Thymus (tissue), 11 donors: Measurements from ENCODE around the gene SLU7. TPM values are rescaled to one million over a fixed set of nuclear protein-coding genes. Genes with fewer than 3 reads are reported as not detected.

Experiments
- DNase-seq, 9 donors: peaks; one replicate each; pipeline ENCODE4 v3.0.0-alpha.2; 2013; ENCODE audit warnings: low spot score in 9 of 9, low read depth in 6 of 9, missing footprints in 1 of 9
- H3K27ac ChIP-seq, 2 donors: one replicate each; pipeline ENCODE4 v1.5.1; 2013; ENCODE audit warnings: control low read depth in 1 of 2, low read depth in 1 of 2, low read length in 1 of 2, mild to moderate bottlenecking in 1 of 2, moderate library complexity in 1 of 2
- H3K27me3 ChIP-seq, 2 donors: one replicate each; pipeline ENCODE4 v1.5.1; 2013; ENCODE audit warnings: low read length in 1 of 2; ENCODE audit not compliant: control insufficient read depth in 2 of 2, insufficient read depth in 1 of 2
- H3K36me3 ChIP-seq, 2 donors: one replicate each; pipeline ENCODE4 v1.5.1; 2013; ENCODE audit warnings: low read length in 1 of 2, mild to moderate bottlenecking in 1 of 2, moderate library complexity in 1 of 2; ENCODE audit not compliant: control insufficient read depth in 2 of 2, insufficient read depth in 2 of 2
- H3K4me1 ChIP-seq, 2 donors: one replicate each; pipeline ENCODE4 v1.5.1; 2013; ENCODE audit warnings: low read length in 2 of 2; ENCODE audit not compliant: control insufficient read depth in 2 of 2, insufficient read depth in 2 of 2
- H3K4me3 ChIP-seq, 2 donors: one replicate each; pipeline ENCODE4 v1.5.1; 2013; ENCODE audit warnings: low read length in 2 of 2, control low read depth in 1 of 2, mild to moderate bottlenecking in 1 of 2
- H3K9me3 ChIP-seq, 2 donors: one replicate each; pipeline ENCODE4 v1.5.1; 2013; ENCODE audit warnings: low read length in 1 of 2, mild to moderate bottlenecking in 1 of 2; ENCODE audit not compliant: control insufficient read depth in 2 of 2, insufficient read depth in 1 of 2
- WGBS: extraction: QIAGEN DNeasy Blood & Tissue Kit; methylation state at CpG from one replicate; pipeline ENCODE4 v1.1.7; 2013; 5-methylcytosine and 5-hydroxymethylcytosine counted together
- polyA plus RNA-seq: library from polyadenylated mRNA; stranded (reverse); fragments of 200-250 nt; gene quantifications from one replicate; pipeline ENCODE4 v1.2.3, GENCODE V29; 2013
- total RNA-seq: library from RNA; stranded (reverse); fragments of 120-200 nt; gene quantifications from one replicate; pipeline ENCODE4 v1.2.4, GENCODE V29; 2013
- donor health status: healthy.

SLU7 gene
- total and polyA plus RNA-seq, 2 donors: 45.3 to 46.9 TPM

DNA sequence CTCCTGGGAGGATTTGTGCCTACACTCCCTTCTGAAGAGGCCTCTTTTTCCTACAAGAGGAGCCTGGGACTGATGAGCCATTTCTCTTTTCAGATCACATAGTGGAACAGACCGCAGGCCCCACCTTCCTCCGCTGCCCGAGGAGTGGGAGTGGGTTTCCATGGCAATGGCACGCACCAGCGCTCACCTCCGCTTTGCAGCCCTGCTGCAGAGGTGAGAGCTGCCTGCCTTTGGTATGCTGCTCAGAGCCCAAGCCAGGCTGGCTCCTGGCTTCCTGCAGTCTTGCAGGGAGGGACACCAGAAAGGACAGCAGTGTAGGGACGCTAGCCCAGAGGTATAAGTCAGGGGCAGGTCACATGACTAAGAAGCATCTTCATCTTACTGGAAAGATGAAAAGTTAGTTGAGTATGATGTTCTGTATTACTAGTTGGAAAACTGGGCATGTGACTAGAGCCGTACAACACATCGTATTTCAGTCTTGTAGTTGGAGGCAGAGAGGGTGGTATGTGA lies 15.2 kb upstream of the SLU7 start:
- peaks cover 0 to 23% of the 10 kb centered on the region in 2 donors for H3K4me1 ChIP-seq
- H3K9me3 ChIP-seq: no peaks in the 10 kb centered on the region
- H3K4me3 ChIP-seq: no peak overlapping the region
- H3K27ac ChIP-seq: no peak overlapping the region
- no peaks in the 10 kb centered on the region for H3K27me3 ChIP-seq
- H3K36me3 ChIP-seq: peaks cover 0 to 17% of the 10 kb centered on the region in 2 donors
- peak in 4 of 9 donors; percentile 54 to 79 (median 62) for DNase-seq
- whole genome bisulfite sequencing: 96% methylated on average over 9 of the region's 9 CpGs

GRCh38 chr5:160432787-160433186 lies 13.9 kb upstream of the SLU7 start:
- Histone ChIP-seq H3K36me3 (peaks cover 0 to 29% of the 10 kb centered on the region in 2 donors), H3K4me3 (no peak overlapping the region), H3K27me3 (no peaks in the 10 kb centered on the region), H3K9me3 (no peaks in the 10 kb centered on the region), H3K27ac (no peak overlapping the region), H3K4me1 (peaks cover 0 to 17% of the 10 kb centered on the region in 2 donors)
- DNase-seq: no peak
- WGBS: 95% methylated on average over 7 of the region's 7 CpGs

DNA sequence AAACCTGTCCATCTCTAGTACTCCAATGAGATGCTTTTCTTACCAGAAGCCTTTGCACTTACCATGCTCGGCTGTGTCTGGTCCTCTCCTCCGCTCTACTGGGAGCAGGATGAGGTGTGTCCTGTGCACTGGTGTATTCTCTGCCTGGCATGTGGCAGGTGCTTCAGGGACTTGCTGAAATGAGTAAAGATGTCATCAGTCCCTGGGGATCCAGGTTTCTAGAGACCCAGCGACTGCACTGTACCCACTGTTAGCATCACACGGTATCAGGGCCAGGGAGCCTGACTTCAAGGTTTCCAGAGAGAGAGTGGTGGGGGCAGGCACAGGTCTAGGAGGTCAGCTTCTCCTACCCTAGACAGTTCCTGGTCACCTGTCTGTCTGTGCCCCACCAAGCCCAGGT lies 13.3 kb upstream of the SLU7 start:
- Histone ChIP-seq H3K36me3 (peaks cover 3 to 35% of the 10 kb centered on the region in 2 donors), H3K27ac (no peak overlapping the region), H3K4me3 (no peak overlapping the region), H3K4me1 (peaks cover 0 to 17% of the 10 kb centered on the region in 2 donors), H3K27me3 (no peaks in the 10 kb centered on the region), H3K9me3 (no peaks in the 10 kb centered on the region)
- WGBS: 98% methylated on average over 4 of the region's 4 CpGs
- no peak for DNase-seq

GRCh38 chr5:160427607-160428006 lies 8.7 kb upstream of the SLU7 start:
- Histone ChIP-seq H3K27ac (no peak overlapping the region), H3K36me3 (peaks cover 3 to 50% of the 10 kb centered on the region in 2 donors), H3K9me3 (no peaks in the 10 kb centered on the region), H3K27me3 (no peaks in the 10 kb centered on the region), H3K4me1 (peaks cover 6 to 13% of the 10 kb centered on the region in 2 donors), H3K4me3 (no peak overlapping the region)
- 98% methylated on average over 4 of the region's 4 CpGs for WGBS
- no peak for DNase-seq

DNA sequence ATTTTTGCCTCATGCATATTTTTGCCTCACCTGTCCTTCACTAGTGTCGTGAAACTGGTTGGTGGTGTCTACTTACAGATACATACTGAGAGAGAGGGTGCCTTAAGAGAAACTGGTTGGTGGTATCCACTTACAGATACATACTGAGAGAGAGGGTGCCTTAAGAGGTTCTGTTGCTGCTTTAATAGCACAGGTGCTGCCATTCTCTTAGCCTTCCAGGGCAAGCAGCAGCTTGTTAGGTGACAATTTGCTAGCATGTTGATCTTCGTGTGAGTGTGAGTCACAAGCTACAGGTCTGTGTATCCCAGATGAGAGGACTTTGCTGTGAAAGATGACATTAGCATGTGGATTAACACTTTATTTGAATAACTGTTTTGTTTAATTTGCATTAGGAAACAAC lies 4.2 kb upstream of the SLU7 start:
- peak in 2 of 9 donors; percentile 18 to 51 for DNase-seq
- 65% methylated on average over 2 of the region's 2 CpGs for WGBS
- Histone ChIP-seq H3K4me1 (peaks cover 13 to 22% of the 10 kb centered on the region in 2 donors), H3K4me3 (peak overlapping the region; percentile 49 to 65), H3K36me3 (peaks cover 3 to 23% of the 10 kb centered on the region in 2 donors), H3K9me3 (no peaks in the 10 kb centered on the region), H3K27me3 (no peaks in the 10 kb centered on the region), H3K27ac (peak overlapping the region; percentile 34 to 53)

DNA sequence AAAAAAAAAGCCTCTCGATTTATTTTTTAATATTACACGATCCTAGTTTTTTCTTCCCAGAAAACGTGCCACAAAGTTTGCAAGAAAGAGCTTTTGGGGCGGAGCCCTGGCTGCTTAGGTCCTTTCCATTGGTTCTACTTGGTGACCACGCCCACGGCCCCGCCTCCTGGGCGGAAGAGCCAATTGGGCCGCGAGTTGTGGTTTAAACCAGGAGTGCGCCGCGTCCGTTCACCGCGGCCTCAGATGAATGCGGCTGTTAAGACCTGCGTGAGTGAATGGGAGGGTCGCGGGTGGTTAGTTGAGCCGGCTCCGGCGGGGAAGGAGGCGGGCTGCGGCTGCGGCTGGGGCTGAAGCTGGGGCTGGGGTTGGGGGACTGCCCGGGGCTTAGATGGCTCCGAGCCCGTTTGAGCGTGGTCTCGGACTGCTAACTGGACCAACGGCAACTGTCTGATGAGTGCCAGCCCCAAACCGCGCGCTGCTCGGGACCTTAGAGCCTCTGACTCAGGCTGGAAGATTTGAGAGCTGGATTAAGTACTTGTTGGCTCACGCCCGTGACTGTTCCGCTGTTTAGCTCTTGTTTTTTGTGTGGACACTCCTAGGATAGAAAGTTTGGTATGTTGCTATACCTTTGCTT lies 2.9 kb upstream of the SLU7 start, which contains the start of gene PTTG1:
PTTG1 (plus strand) TSS at position 231 of the 634 bp plus-strand sequence. CDS start 458 bp downstream, outside the sequence.
- Histone ChIP-seq H3K27ac (peak within 1 kb of the TSS; percentile 44 to 59), H3K4me1 (peaks cover 21 to 29% of the 10 kb centered on the region in 2 donors), H3K27me3 (no peaks in the 10 kb centered on the region), H3K36me3 (peaks cover 0 to 10% of the 10 kb centered on the region in 2 donors), H3K4me3 (peak within 1 kb of the TSS; percentile 49 to 65), H3K9me3 (no peaks in the 10 kb centered on the region)
- 1% methylated on average over 39 of the region's 39 CpGs for WGBS
- DNase-seq: peak; percentile 86 to 97 (median 95)

DNA sequence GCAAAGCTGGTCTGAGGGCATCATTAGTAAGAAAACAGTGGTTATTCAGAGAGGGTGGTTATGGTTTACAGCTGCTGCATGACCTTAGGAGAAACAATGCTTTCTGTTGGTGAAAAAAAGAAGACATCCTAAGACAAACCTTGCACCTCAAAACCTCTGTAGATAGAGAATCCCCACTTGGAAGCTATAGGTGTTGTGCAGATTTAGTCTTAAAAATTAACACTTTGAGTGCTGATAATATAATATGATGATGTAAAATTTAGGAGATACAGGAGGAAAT lies 1.4 kb upstream of the SLU7 start:
- H3K9me3 ChIP-seq: no peaks in the 10 kb centered on the region
- peak overlapping the region in 1 of 2 donors; percentile 95 for H3K27ac ChIP-seq
- H3K27me3 ChIP-seq: no peaks in the 10 kb centered on the region
- H3K4me3 ChIP-seq: no peak overlapping the region
- peaks cover 0 to 8% of the 10 kb centered on the region in 2 donors for H3K36me3 ChIP-seq
- H3K4me1 ChIP-seq: peaks cover 21 to 29% of the 10 kb centered on the region in 2 donors
- DNase-seq: no peak

GRCh38 chr5:160419458-160420330 lies 813 bp upstream of the SLU7 start:
- DNase-seq: no peak
- Histone ChIP-seq H3K4me1 (peaks cover 20 to 26% of the 10 kb centered on the region in 2 donors), H3K27me3 (no peaks in the 10 kb centered on the region), H3K9me3 (no peaks in the 10 kb centered on the region), H3K4me3 (peak overlapping the region; percentile 85 to 86), H3K27ac (peak overlapping the region; percentile 90 to 95), H3K36me3 (peaks cover 0 to 9% of the 10 kb centered on the region in 2 donors)
- WGBS: 44% methylated on average over 11 of the region's 11 CpGs
